GM19438 (cell line): ENCODE data around the gene ZCCHC13.
A peak's percentile ranks its signal among the peaks of the same experiment; 100 is the strongest.
"Not testable (repeated sequence)": the region's sequence is repeated elsewhere in the genome, so short reads cannot be mapped to it uniquely, and the experiment has no call there.

Experiments used
- ATAC-seq: cut with Tn5 transposase; IDR thresholded peaks from one replicate; pipeline ENCODE4 v1.9.1; 2021; ENCODE audit warnings: low read depth; ENCODE audit not compliant: unreplicated experiment

ZCCHC13 gene

GRCh38 chrX:74304016-74304415 is at the start of gene ZCCHC13:
ZCCHC13 (plus strand) TSS chrX:74304180; CDS start chrX:74304267, 87 bp downstream.
- no peak for ATAC-seq

- not testable (repeated sequence) for ATAC-seq
These were observed 45.9 kb upstream of the ZCCHC13 start for GRCh38 chrX:74258111-74258510.

DNA sequence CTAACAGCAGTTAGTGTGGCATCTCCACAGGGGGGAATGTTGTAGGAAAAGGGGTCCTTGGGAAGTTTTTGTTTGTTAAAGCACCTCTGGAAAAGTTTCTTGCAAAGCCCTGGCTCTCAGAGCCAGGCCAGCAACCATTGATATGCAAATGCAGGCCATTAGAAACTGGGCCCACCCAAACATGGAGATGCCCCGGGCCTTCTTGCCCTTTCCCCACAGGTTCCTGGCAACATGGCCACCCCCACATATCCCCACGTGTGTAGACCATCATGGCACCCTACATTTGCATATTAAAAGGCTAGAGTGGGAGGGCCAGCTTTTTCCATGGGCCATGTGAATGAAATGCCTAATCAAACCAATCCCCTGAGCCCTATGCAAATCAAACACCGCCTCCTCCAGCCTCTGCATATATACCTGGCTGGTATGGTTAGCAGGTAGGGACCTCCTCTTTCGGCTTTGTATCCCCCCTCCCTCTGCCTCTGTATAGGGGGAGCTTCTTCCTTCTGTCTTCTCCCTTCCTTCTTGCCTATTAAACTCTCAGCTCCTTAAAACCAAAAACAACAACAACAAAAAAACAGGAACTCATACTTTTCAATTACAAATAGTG is 44.0 kb upstream of the ZCCHC13 start:
- ATAC-seq, result no peak

- no peak for ATAC-seq
These were observed 41.3 kb upstream of the ZCCHC13 start for GRCh38 chrX:74262452-74263209.

- ATAC-seq, result no peak
These were observed 33.6 kb upstream of the ZCCHC13 start for GRCh38 chrX:74270393-74270792.

- no peak for ATAC-seq
These were observed 31.8 kb upstream of the ZCCHC13 start for GRCh38 chrX:74272230-74272629.

DNA sequence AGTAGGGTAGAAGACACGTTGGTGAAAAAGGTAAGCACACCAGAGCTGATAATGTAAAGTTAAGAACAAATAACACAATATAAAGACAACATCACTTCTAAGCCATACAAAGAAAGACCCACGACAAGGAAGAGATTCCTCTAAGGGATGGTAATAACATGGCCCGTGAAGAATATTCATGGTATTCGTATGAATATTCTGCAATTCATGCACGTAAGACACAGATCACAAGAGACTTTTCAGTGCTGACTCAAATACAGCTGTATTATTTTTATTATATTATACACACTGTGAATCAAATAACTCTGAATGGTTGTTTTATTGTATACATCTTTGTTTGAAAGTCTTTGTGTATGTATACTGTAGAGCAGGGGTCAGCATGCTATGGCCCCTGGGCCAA is 29.5 kb upstream of the ZCCHC13 start:
- no peak for ATAC-seq

- no peak for ATAC-seq
These were observed 26.7 kb upstream of the ZCCHC13 start for GRCh38 chrX:74277320-74277719.

DNA sequence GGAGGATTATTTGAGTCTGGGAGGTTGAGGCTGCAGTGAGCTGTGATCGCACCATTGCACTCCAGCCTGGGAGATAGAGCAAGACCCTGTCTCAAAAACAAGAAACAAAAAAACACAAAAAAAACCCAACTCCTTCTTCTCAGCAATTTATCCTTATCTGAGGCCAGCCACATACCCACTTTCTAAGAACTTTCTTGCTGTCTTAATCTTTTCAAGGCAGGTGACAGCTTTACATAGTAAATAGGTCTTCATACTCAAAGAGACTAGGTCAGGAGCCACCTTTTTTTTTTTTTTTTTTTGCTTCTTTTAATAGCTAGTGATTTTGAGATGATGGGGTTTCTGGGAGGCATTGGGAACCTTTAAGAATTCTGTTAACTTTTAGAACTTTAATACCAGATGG is 26.1 kb upstream of the ZCCHC13 start:
- no peak for ATAC-seq

DNA sequence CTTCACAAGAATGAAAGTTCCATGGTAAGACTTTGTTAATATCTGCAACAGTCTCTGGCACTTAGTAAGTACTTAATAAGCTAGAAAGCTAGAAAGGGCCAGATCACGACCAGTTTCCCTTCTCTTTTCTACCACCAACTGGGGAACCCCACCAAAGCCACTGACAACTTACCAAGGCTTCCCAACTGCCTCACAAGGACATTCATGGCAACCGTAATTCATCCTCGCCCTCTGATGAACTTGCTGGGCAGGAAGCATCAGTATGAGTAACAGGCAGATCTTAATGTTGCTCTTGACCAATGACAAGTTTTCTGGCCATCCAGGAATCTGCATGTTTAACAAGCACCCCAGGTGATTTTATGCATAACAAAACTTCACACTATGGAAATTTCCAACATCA is 23.2 kb upstream of the ZCCHC13 start:
- no peak for ATAC-seq

DNA sequence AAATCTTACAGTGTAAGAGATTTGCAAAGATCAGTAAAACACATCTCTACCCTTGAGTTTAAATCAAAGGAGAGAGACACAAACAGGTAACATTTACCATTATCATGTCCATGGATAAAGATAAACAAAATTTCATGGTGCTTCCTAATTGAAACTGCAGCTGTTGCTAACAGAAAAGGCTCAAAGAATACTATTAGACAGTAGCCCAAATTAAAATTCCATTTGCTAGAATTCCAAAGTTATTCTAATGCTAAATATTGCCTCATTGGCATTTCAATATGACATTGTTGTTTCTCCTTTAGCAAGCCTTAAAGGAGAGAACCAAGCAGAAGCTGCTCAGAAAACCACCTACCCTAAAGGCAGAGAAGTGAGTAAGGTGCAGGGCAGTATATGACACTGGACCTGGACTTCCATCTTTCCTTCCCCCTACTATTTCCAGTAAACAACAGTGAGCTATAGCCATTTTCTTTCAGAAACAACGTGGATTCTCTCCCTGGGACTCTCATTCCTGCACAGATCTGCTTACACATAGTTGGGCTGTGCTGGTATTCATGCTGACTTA is 19.5 kb upstream of the ZCCHC13 start:
- no peak for ATAC-seq

DNA sequence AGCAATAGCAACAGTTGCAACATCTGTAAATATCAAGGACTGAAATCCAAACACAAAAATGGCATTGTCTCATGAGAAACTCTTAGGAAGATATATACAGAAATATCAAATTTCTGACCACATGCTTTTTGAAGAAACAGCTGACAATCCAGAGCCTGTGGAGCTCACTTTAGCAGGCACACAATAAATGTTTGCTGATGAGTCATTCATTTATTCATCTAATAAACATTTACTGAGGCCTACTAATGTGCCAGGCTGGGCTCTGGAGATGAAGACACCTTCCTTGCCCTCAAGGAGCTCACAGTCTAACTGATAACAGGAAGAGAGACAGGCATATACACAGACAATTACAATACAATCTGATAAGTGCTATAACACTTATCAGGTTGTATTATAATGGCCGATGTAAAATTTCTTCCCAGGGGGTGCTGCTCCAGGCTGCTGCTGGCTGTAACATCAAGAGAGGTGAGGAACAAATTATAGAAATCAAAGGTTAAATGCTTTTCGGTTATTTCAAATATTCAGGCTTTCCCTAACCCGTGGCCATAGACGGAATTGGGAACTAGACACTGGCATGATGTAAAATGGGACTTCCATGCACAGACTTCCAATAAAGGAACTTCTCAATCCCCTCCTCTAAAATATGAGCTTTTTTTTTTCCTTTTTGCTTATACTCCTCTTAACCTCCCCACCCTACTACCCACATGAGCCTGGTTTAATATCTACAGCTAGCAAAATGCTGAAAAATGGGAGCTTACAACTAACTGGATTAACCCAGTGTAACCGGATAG is 16.8 kb upstream of the ZCCHC13 start:
- no peak for ATAC-seq

DNA sequence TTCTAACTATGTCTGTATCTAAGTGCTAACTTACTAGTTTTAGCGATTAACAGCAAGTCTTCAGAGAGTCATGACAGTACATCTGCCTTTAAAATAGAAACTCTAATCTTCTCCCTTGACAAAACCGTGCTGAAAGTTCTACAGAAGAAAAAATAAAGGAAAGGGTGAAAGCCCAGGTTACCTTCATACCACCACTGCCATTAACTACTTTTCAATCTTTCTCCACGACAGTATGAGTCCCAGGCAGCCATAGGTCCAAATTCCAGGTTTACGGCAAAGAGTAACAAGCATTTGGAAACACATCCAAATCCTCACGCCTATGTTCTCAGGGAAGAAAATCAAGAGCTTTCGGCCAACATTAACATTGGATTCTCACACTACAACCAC is 12.4 kb upstream of the ZCCHC13 start:
- ATAC-seq, result peak; percentile 3

DNA sequence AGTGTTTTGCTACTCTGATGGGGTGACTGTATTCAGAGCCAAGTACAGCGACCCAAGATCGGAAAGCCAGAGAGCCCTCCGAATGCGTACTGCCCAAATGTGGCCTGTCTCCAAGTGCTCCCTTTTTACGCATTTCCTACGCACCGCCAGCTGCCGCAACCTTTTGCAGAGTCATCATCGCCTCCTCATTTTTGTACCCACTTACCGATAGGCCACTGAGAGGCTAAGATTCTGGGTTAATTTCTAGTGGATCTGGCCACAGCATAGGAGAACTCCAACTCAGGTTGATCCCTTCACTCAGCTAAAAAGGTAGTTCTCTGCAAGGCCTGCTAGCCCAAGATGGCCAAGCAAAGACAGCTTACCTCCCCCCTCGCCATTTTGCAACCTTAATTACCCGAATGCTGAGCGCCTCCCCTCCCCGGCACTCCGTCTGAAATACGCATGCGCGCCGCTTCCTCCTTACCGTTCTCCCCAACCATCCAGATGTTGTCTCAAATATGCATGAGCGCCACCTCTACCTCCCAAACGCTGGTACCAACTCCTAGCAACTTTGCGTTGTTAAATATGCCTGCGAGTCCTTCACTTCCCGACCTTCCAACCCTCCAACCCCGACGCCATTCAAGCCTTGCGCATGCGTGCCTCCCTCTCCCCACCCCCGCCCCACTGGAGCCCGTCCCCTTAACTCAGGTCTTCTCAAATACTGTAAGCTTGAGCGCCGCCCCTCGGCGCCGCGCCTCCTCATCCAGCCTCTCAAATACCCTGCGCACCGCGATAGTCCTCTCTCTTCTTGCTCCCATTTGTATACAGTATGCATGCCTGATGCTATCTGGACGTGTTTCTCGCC is 11.8 kb upstream of the ZCCHC13 start:
- peak; percentile 79 for ATAC-seq

GRCh38 chrX:74292808-74293123 is 11.2 kb upstream of the ZCCHC13 start:
- no peak for ATAC-seq

GRCh38 chrX:74293343-74293946 is 10.5 kb upstream of the ZCCHC13 start:
- no peak for ATAC-seq

GRCh38 chrX:74295101-74295500 is 8.9 kb upstream of the ZCCHC13 start:
- ATAC-seq, result no peak

- no peak for ATAC-seq
These were observed 6.2 kb upstream of the ZCCHC13 start for GRCh38 chrX:74297766-74298165.

DNA sequence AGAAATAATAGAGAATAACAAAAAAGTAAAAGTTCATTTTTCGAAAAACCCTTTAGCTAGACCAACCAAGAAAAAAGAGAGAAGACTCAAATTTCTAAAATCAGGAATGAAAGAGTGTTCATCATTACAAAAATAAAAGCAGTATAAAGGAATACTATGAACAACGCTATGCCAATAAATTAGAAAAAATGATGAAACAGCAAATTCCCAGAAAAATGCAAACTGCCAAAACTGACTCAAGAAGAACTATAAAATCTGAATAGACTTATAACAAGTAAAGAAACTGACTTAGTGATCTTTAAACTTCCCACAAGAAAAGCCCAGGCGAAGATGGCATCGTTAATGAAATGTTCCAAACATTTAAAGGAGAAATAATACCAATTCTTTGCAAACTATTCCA is 3.1 kb upstream of the ZCCHC13 start:
- no peak for ATAC-seq

DNA sequence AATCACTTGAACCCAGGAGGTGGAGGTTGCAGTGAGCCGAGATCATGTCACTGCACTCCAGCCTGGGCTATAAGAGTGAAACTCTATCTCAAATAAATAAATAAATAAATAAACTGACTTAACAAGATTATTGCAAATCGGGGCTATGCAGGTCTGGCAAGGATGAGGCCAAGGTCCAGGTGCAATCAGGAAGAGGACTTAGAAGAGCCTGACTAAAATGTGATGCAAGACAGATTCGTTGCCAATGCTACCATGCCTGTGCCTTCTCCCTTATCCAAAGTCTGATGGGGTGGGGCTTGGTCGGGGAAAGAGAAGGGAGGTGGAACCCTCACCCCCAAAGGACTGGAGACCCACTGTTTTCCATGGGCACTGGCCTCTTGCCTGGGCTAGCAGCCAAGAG is 14.7 kb downstream of the ZCCHC13 start:
- no peak for ATAC-seq
